T-cell (primary cell): Measurements from ENCODE around the gene CXCL11. TPM values are rescaled to one million over a fixed set of nuclear protein-coding genes. Genes with fewer than 3 reads are reported as not detected.
"Not testable (repeated sequence)": the region's sequence is repeated elsewhere in the genome, so short reads cannot be mapped to it uniquely, and the experiment has no call there.

Experiments
- ATAC-seq, 4 experiments: fragments of 200-7000 bp in 3 of 4; fragments of 150-1000 bp in 1 of 4; cut with Tn5 transposase; replicated peaks in 1 of 4; 1 replicate in 3 of 4; 2 replicates in 1 of 4; pipeline ENCODE4 v1.10.0; 2021; ENCODE audit warnings: moderate library complexity in 3 of 4, mild to moderate bottlenecking in 2 of 4, moderate number of reproducible peaks in 1 of 4
- CTCF ChIA-PET, 2 donors: fragments of 300-600 bp; sonication (Branson Sonifier 250); formaldehyde crosslinking; loops; one replicate each; lab custom pipeline; 2022; ENCODE audit warnings: antibody characterized with exemption in 2 of 2; lab: Charles Lee
- POLR2A ChIA-PET, 2 donors: fragments of 300-600 bp; sonication (Branson Sonifier 250); formaldehyde crosslinking; loops; one replicate each; lab custom pipeline; 2022; ENCODE audit warnings: antibody characterized with exemption in 2 of 2; lab: Charles Lee
- DNase-seq, 35 experiments: peaks; one replicate each; pipeline versions ENCODE4 v3.0.0 to v3.0.0-alpha.2; 2013 to 2023
- H3K27ac ChIP-seq: one replicate; pipeline ENCODE4 v1.5.1; 2013; ENCODE audit warnings: low read length
- H3K27me3 ChIP-seq, 2 experiments: replicated peaks in 1 of 2; 1 replicate in 1 of 2; 2 replicates in 1 of 2; pipeline versions ENCODE4 v1.6.1 to v1.7.0; 2013; ENCODE audit warnings: low read length in 1 of 2, mixed read lengths in 1 of 2; ENCODE audit not compliant: control insufficient read depth in 2 of 2, insufficient read depth in 2 of 2; ENCODE audit errors: extremely low read depth in 1 of 2
- H3K36me3 ChIP-seq, 2 donors: 1 replicate in 1 of 2; 2 replicates in 1 of 2; pipeline versions ENCODE4 v1.6.1 to v1.7.0; 2013; ENCODE audit warnings: low read length in 1 of 2; ENCODE audit not compliant: control insufficient read depth in 2 of 2, insufficient read depth in 1 of 2; ENCODE audit errors: extremely low read depth in 1 of 2
- H3K4me1 ChIP-seq, 2 experiments: 1 replicate in 1 of 2; 2 replicates in 1 of 2; pipeline versions ENCODE4 v1.6.1 to v1.7.0; 2013; ENCODE audit warnings: low read length in 2 of 2, mixed read lengths in 1 of 2; ENCODE audit not compliant: insufficient read depth in 2 of 2, control insufficient read depth in 1 of 2; ENCODE audit errors: extremely low read depth in 1 of 2
- H3K4me3 ChIP-seq, 2 donors: 1 replicate in 1 of 2; 2 replicates in 1 of 2; pipeline versions ENCODE4 v1.5.1 to v1.7.0; 2013; ENCODE audit warnings: mild to moderate bottlenecking in 2 of 2, low read length in 1 of 2, moderate library complexity in 1 of 2; ENCODE audit not compliant: control insufficient read depth in 1 of 2; ENCODE audit errors: extremely low read depth in 1 of 2
- H3K9me3 ChIP-seq: 2 replicates; pipeline ENCODE4 v1.7.0; 2013
- H3K27ac Mint-ChIP-seq, 2 donors: one replicate each; pipeline ENCODE4 v1.8.0; 2020 to 2021; ENCODE audit warnings: mild to moderate bottlenecking in 2 of 2, mixed read lengths in 2 of 2
- H3K27me3 Mint-ChIP-seq, 2 donors: one replicate each; pipeline ENCODE4 v1.8.0; 2021 to 2022; ENCODE audit warnings: mixed read lengths in 2 of 2
- H3K36me3 Mint-ChIP-seq: one replicate; pipeline ENCODE4 v1.8.0; 2021; ENCODE audit warnings: mixed read lengths
- H3K4me1 Mint-ChIP-seq, 3 donors: one replicate each; pipeline ENCODE4 v1.8.0; 2020 to 2022; ENCODE audit warnings: mixed read lengths in 3 of 3, mild to moderate bottlenecking in 1 of 3
- H3K4me3 Mint-ChIP-seq, 3 donors: one replicate each; pipeline ENCODE4 v1.8.0; 2020 to 2022; ENCODE audit warnings: mild to moderate bottlenecking in 3 of 3, mixed read lengths in 3 of 3, moderate library complexity in 3 of 3
- H3K9me3 Mint-ChIP-seq, 3 donors: one replicate each; pipeline ENCODE4 v1.8.0; 2020 to 2022; ENCODE audit warnings: mixed read lengths in 3 of 3
- WGBS: methylation state at CpG from one replicate; pipeline ENCODE4 v1.1.5; 2013; ENCODE audit warnings: missing lambda C conversion rate; ENCODE audit not compliant: insufficient coverage; 5-methylcytosine and 5-hydroxymethylcytosine counted together
- total RNA-seq, 35 experiments: library from RNA in 6 of 35; stranded (reverse) in 6 of 35; fragments of 120-200 nt in 1 of 35; gene quantifications; one replicate each; pipeline versions ENCODE4 v1.2.1 to v1.2.4 and lab custom pipeline; 2013 to 2026

CXCL11 gene
- total RNA-seq, 5 donors from 2014 or later (not counting 1 experiment from before 2014, with no cell fraction given), result not detected

DNA sequence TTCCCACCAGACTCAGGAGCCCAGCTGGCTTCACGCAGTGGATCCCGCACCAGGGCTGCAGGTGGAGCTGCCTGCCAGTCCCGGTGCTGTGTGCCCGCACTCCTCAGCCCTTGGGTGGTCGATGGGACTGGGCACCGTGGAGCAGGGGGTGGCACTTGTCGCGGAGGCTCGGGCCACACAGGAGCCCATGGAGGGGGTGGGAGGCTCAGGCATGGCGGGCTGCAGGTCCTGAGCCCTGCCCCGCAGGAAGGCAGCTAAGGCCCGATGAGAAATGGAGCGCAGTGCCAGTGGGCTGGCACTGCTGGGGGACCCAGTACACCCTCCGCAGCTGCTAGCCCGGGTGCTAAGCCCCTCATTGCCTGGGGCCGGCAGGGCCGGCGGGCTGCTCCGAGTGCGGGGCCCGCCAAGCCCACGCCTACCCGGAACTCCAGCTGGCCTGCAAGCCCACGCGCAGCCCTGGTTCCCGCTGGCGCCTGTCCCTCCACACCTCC is 14.7 kb upstream of the CXCL11 start:
- H3K27me3 Mint-ChIP-seq, H3K4me1 Mint-ChIP-seq, H3K9me3 ChIP-seq, H3K36me3 ChIP-seq, H3K4me3 Mint-ChIP-seq, H3K27ac Mint-ChIP-seq, H3K27me3 ChIP-seq, H3K27ac ChIP-seq, H3K36me3 Mint-ChIP-seq, DNase-seq, H3K4me1 ChIP-seq, POLR2A ChIA-PET, H3K9me3 Mint-ChIP-seq, H3K4me3 ChIP-seq, CTCF ChIA-PET, ATAC-seq: not testable (repeated sequence)
- WGBS, result 89% methylated on average over 16 of the region's 27 CpGs

DNA sequence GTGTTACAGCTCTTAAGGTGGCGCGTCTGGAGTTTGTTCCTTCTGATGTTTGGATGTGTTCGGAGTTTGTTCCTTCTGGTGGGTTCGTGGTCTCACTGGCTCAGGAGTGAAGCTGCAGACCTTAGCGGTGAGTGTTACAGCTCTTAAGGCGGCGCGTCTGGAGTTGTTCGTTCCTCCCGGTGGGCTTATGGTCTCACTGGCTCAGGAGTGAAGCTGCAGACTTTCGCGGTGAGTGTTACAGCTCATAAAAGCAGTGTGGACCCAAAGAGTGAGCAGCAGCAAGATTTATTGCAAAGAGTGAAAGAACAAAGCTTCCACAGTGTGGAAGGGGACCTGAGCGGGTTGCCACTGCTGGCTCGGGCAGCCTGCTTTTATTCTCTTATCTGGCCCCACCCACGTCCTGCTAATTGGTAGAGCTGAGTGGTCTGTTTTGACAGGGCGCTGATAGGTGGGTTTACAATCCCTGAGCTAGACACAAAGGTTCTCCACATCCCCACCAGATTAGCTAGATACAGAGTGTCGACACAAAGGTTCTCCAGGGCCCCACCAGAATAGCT is 14.1 kb upstream of the CXCL11 start:
- POLR2A ChIA-PET, H3K27me3 Mint-ChIP-seq, ATAC-seq, H3K36me3 ChIP-seq, CTCF ChIA-PET, H3K9me3 ChIP-seq, H3K9me3 Mint-ChIP-seq, H3K27me3 ChIP-seq, H3K27ac ChIP-seq, H3K27ac Mint-ChIP-seq, H3K4me3 ChIP-seq, H3K4me1 Mint-ChIP-seq, DNase-seq, H3K4me3 Mint-ChIP-seq, H3K4me1 ChIP-seq, H3K36me3 Mint-ChIP-seq: not testable (repeated sequence)
- WGBS, result 97% methylated on average over 3 of the region's 17 CpGs

DNA sequence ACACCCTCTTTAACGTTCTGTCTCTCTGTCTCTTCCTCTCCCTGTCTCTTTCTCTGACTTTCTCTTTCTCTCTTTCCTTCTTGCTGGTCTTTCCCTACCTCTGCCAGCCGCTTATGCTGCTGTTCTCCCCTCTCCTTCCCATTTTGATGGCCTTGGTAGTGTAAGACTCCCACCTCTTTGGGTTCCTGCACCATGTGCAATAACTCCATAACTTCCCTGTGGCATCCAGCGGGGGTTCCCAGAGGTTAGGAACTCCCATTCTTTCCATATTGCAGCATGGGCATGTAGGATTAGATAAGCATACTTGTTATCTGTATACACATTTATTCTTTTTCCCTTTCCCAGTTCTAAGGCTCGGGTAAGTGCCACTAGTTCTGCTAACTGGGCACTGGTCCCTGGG is 8.8 kb upstream of the CXCL11 start:
- H3K9me3 ChIP-seq, ATAC-seq, H3K27me3 Mint-ChIP-seq, H3K36me3 Mint-ChIP-seq, POLR2A ChIA-PET, H3K4me1 ChIP-seq, H3K27ac ChIP-seq, H3K4me1 Mint-ChIP-seq, H3K9me3 Mint-ChIP-seq, CTCF ChIA-PET, H3K36me3 ChIP-seq, H3K27ac Mint-ChIP-seq, H3K4me3 Mint-ChIP-seq, DNase-seq, H3K27me3 ChIP-seq, H3K4me3 ChIP-seq: not testable (repeated sequence)
- no CpG with 5 or more reads among the region's 4 CpGs for WGBS

DNA sequence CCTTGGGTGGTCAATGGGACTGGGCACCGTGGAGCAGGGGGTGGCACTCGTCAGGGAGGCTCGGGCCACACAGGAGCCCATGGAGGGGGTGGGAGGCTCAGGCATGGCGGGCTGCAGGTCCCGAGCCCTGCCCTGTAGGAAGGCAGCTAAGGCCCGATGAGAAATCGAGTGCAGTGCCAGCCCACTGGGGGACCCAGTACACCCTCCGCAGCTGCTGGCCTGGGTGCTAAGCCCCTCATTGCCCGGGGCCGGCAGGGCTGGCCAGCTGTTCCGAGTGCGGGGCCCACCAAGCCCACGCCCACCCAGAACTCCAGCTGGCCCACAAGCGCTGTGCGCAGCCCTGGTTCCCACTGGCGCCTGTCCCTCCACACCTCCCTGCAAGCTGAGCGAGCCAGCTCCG is 7.4 kb upstream of the CXCL11 start:
- H3K9me3 ChIP-seq, H3K4me3 Mint-ChIP-seq, H3K36me3 ChIP-seq, H3K27me3 Mint-ChIP-seq, H3K4me3 ChIP-seq, H3K36me3 Mint-ChIP-seq, H3K4me1 Mint-ChIP-seq, CTCF ChIA-PET, H3K27ac Mint-ChIP-seq, ATAC-seq, H3K27me3 ChIP-seq, H3K4me1 ChIP-seq, POLR2A ChIA-PET, DNase-seq, H3K9me3 Mint-ChIP-seq, H3K27ac ChIP-seq: not testable (repeated sequence)
- WGBS, result 84% methylated on average over 9 of the region's 18 CpGs

DNA sequence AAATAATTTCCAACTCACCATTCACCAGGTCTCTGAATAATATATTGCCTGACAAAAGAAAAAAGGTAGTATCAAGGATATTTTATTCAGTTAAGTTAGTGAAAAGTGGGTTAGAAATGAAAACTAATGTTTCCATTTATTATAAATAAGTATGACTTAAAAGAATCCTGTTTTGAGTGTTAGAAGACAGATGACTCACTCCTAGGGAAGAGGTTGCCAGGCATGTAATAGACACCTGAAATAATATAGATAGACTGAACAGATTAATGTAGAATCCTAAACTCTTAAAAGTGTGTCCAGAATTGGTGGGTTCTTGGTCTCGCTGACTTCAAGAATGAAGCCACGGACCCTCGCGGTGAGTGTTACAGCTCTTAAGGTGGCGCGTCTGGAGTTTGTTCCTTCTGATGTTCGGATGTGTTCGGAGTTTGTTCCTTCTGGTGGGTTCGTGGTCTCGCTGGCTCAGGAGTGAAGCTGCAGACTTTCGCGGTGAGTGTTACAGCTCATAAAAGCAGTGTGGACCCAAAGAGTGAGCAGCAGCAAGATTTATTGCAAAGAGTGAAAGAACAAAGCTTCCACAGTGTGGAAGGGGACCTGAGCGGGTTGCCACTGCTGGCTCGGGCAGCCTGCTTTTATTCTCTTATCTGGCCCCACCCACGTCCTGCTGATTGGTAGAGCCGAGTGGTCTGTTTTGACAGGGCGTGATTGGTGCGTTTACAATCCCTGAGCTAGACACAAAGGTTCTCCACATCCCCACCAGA is 6.5 kb upstream of the CXCL11 start:
- H3K27me3 ChIP-seq, H3K4me1 ChIP-seq, H3K27me3 Mint-ChIP-seq, H3K4me3 ChIP-seq, H3K27ac Mint-ChIP-seq, H3K4me1 Mint-ChIP-seq, H3K9me3 Mint-ChIP-seq, ATAC-seq, H3K27ac ChIP-seq, H3K9me3 ChIP-seq, DNase-seq, H3K36me3 ChIP-seq, H3K36me3 Mint-ChIP-seq: not testable (repeated sequence)
- H3K4me3 Mint-ChIP-seq, result peak overlapping the region in 2 of 3 donors; percentile 47 to 78
- ChIA-PET POLR2A (interaction anchor here in 1 of 2 donors (0.7 kb wide), 1 partner anchor 47 kb away, joined by 6 read pairs; no protein-coding TSS in a partner anchor), CTCF (interaction anchor here in 1 of 2 donors (0.5 kb wide), 1 partner anchor 489 kb away, joined by 3 read pairs; no protein-coding TSS in a partner anchor)
- no CpG with 5 or more reads among the region's 18 CpGs for WGBS

DNA sequence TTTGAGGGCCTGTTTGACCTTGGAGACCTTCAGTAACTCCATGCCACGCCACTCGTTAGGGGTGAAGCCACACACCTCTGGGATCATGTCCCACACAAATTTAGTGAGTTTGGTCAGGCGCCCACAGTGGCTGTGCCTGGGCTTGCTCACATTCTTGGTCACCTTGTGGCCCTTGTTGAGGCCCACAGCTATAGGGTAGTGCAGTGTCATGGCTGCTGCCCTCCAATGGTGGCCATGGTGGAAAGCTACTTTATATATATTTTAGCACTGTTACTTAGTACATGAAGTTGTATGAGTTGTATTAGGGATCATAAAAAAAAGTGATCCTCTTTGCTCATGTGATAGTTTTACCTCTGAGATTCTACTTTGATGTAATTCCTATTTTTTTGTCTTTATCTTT is 985 bp upstream of the CXCL11 start:
- POLR2A ChIA-PET, result no interaction called here
- 80% methylated on average over 2 of the region's 3 CpGs for WGBS
- DNase-seq (no peak), ATAC-seq (no peak)
- CTCF ChIA-PET, result interaction anchor here (1.2 kb wide), 2 partner anchors 17 to 22 kb away, joined by 3 read pairs; no protein-coding TSS in a partner anchor
- Histone ChIP-seq H3K4me1 (no peaks in the 10 kb centered on the region), H3K36me3 (no peaks in the 10 kb centered on the region), H3K27ac (no peak overlapping the region), H3K4me3 (no peak overlapping the region), H3K27me3 (no peaks in the 10 kb centered on the region), H3K9me3 (no peaks in the 10 kb centered on the region)
- Mint-ChIP-seq H3K27me3 (peaks cover 0 to 3% of the 10 kb centered on the region in 2 donors), H3K9me3 (no peaks in the 10 kb centered on the region), H3K4me1 (no peaks in the 10 kb centered on the region), H3K27ac (no peak overlapping the region), H3K36me3 (no peaks in the 10 kb centered on the region), H3K4me3 (no peak overlapping the region)
